Stomach (tissue), 4 donors: ENCODE data around the gene COMMD1.

Experiments
- EP300 ChIP-seq: sonication (generic); formaldehyde crosslinking; IDR thresholded peaks from one replicate; pipeline ENCODE4 v1.6.1; 2017; ENCODE audit warnings: antibody characterized with exemption
- POLR2A ChIP-seq, 4 donors: fragments of 450-650 bp; IDR thresholded peaks; one replicate each; pipeline ENCODE4 v1.6.1; 2016; ENCODE audit warnings: antibody characterized with exemption in 4 of 4, control low read depth in 2 of 4, mild to moderate bottlenecking in 1 of 4, moderate library complexity in 1 of 4
- POLR2AphosphoS5 ChIP-seq, 3 donors: sonication (generic); formaldehyde crosslinking; IDR thresholded peaks; one replicate each; pipeline ENCODE4 v1.6.1; 2016; ENCODE audit warnings: antibody characterized with exemption in 3 of 3
- TF ChIP-seq, protein P1 (sequence below), 7 experiments: fragments of 450-650 bp in 4 of 7; fragments of 200-600 bp in 3 of 7; sonication (generic) in 3 of 7; IDR thresholded peaks; one replicate each; pipeline ENCODE4 v1.5.1; 2016 to 2019; ENCODE audit warnings: antibody characterized with exemption in 7 of 7, control low read depth in 2 of 7, mild to moderate bottlenecking in 1 of 7

DNA sequence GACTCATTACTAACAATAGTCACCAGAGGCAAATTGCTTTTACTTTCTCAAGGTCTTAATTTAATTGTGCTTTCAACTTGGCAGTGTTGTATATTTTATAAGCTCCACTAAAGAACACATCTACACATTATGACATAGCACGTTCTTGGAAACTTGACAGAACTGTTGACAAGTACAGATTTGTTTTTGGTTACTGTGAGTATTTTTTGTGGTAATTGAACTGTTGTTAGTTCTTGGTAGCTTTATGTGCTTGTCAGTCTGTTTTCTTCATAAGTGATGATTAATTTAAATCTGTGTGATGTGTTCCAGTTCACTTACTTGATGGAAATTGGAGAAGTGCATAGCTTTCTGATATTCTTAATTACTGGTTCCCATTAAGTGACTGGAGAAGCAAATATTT, 63.9 kb downstream of the COMMD1 start:
- TF ChIP-seq POLR2A (IDR thresholded peaks at IDR 0.05): no peak
- TF ChIP-seq, protein P1, sequence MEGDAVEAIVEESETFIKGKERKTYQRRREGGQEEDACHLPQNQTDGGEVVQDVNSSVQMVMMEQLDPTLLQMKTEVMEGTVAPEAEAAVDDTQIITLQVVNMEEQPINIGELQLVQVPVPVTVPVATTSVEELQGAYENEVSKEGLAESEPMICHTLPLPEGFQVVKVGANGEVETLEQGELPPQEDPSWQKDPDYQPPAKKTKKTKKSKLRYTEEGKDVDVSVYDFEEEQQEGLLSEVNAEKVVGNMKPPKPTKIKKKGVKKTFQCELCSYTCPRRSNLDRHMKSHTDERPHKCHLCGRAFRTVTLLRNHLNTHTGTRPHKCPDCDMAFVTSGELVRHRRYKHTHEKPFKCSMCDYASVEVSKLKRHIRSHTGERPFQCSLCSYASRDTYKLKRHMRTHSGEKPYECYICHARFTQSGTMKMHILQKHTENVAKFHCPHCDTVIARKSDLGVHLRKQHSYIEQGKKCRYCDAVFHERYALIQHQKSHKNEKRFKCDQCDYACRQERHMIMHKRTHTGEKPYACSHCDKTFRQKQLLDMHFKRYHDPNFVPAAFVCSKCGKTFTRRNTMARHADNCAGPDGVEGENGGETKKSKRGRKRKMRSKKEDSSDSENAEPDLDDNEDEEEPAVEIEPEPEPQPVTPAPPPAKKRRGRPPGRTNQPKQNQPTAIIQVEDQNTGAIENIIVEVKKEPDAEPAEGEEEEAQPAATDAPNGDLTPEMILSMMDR (IDR thresholded peaks at IDR 0.05): no peak
- TF ChIP-seq EP300: no peak
- TF ChIP-seq POLR2AphosphoS5 (IDR thresholded peaks at IDR 0.05): no peak
